Fibroblast of lung (primary cell): ENCODE measurements around the gene SORCS3. TPM values are rescaled to one million over a fixed set of nuclear protein-coding genes. Genes with fewer than 3 reads are reported as not detected.

ENCODE experiments used
- DNase-seq, 2 donors: peaks; one replicate each; pipeline versions ENCODE4 v3.0.0 to v3.0.0-alpha.2; 2010; ENCODE audit warnings: low read depth in 2 of 2
- H2AFZ ChIP-seq: 2 replicates; pipeline ENCODE4 v1.5.1; 2012; ENCODE audit warnings: low read length, control low read depth, inconsistent platforms
- H3K27ac ChIP-seq: 2 replicates; pipeline ENCODE4 v1.5.1; 2011; ENCODE audit warnings: low read length, control low read depth; ENCODE audit not compliant: insufficient read depth
- H3K27me3 ChIP-seq: 2 replicates; pipeline ENCODE4 v1.5.1; 2011; ENCODE audit warnings: mild to moderate bottlenecking, low read length; ENCODE audit not compliant: control insufficient read depth, insufficient read depth
- H3K36me3 ChIP-seq: 2 replicates; pipeline ENCODE4 v1.5.1; 2011; ENCODE audit warnings: low read length; ENCODE audit not compliant: control insufficient read depth, insufficient read depth
- H3K4me1 ChIP-seq: 2 replicates; pipeline ENCODE4 v1.5.1; 2011; ENCODE audit warnings: low read length; ENCODE audit not compliant: control insufficient read depth, insufficient read depth; ENCODE audit errors: extremely low read depth
- H3K4me2 ChIP-seq: 2 replicates; pipeline ENCODE4 v1.5.1; 2011; ENCODE audit warnings: low read length, control low read depth; ENCODE audit not compliant: insufficient read depth; ENCODE audit errors: extremely low read depth
- H3K4me3 ChIP-seq, 4 experiments: fragments of 200-600 bp in 1 of 4; sonication (generic) in 1 of 4; replicated peaks in 1 of 4; 2 replicates each; pipeline ENCODE4 v1.5.1; 2011 to 2016; ENCODE audit warnings: low read length in 4 of 4, low read depth in 3 of 4, mild to moderate bottlenecking in 3 of 4, control low read depth in 2 of 4, inconsistent platforms in 1 of 4, mixed read lengths in 1 of 4; ENCODE audit not compliant: insufficient read depth in 1 of 4; ENCODE audit errors: control extremely low read depth in 1 of 4
- H3K79me2 ChIP-seq: 2 replicates; pipeline ENCODE4 v1.5.1; 2012; ENCODE audit warnings: mild to moderate bottlenecking, low read length, inconsistent platforms; ENCODE audit not compliant: control insufficient read depth, insufficient read depth
- H3K9ac ChIP-seq: 2 replicates; pipeline ENCODE4 v1.5.1; 2011; ENCODE audit warnings: mild to moderate bottlenecking, low read length, control low read depth; ENCODE audit not compliant: insufficient read depth
- H3K9me3 ChIP-seq: 2 replicates; pipeline ENCODE4 v1.5.1; 2012; ENCODE audit warnings: low read depth, low read length; ENCODE audit not compliant: control insufficient read depth, insufficient read depth
- H4K20me1 ChIP-seq: 2 replicates; pipeline ENCODE4 v1.5.1; 2011; ENCODE audit warnings: low read length; ENCODE audit not compliant: control insufficient read depth, insufficient read depth; ENCODE audit errors: extremely low read depth
- EZH2 ChIP-seq: IDR thresholded peaks from 2 replicates; pipeline ENCODE4 v1.5.1; 2012; ENCODE audit warnings: low read length, control low read depth, mild to moderate bottlenecking; ENCODE audit errors: missing control alignments
- polyA plus RNA-seq, 2 donors: library from polyadenylated mRNA; depleted of rRNA in 1 of 2; stranded (reverse) in 1 of 2; unstranded in 1 of 2; fragments of >200 nt; gene quantifications; 2 replicates each; pipeline ENCODE4 v1.2.1, GENCODE V29; 2011 to 2012; ENCODE audit warnings: missing spikeins in 1 of 2
- total RNA-seq: library from RNA; depleted of rRNA; stranded (reverse); fragments of >200 nt; gene quantifications from 2 replicates; pipeline ENCODE4 v1.2.1, GENCODE V29; 2014
- TF ChIP-seq, protein P1 (sequence below), 2 donors: IDR thresholded peaks in 1 of 2; conservative IDR thresholded peaks in 1 of 2; 1 replicate in 1 of 2; 2 replicates in 1 of 2; pipeline ENCODE4 v1.5.1; 2011 to 2012; ENCODE audit warnings: low read length in 2 of 2, control low read depth in 1 of 2, inconsistent platforms in 1 of 2, low read depth in 1 of 2, mild to moderate bottlenecking in 1 of 2

SORCS3 gene
- total and polyA plus RNA-seq, 2 donors (not counting 1 experiment from before 2014, with no cell fraction given) = not detected

DNA sequence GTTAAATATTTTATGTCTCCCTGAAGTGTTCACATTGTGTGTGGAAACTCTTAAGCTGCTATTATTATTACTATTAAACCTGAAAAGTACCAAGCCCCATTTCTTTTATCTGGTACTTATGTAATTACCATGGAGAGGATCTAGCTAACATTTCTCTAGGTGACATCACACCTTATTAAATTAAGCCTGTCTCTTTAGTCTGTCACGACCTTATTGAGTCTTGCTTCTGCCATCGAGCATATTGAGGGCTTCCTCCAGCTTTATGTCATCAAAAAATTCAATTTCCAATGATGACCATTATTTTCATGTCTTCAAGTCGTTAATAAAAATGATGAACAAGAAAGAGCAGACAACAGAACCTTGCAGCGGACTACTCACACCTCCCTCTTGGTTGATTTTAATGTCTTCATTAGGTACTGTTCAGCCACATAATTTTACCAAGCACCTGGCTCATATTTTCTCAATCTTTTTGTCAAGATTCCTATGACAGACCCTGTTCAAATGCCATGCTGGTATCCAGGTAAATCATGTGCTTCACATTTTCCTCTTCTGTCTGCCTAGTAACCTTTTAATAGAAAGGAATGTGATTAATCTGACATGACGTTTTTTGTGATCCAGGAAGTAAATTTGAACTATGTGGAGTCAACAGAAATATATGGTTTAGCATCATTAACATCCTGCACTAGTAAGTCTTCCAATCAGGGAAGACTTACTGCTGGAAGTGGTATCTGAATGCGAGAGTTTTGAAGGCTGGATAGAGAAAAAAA lies 556.7 kb downstream of the SORCS3 start:
- no peaks in the 10 kb centered on the region for H3K79me2 ChIP-seq
- no peak overlapping the region for H3K4me2 ChIP-seq
- no peak overlapping the region for H3K4me3 ChIP-seq
- TF ChIP-seq EZH2 = no peak
- TF ChIP-seq, protein P1, sequence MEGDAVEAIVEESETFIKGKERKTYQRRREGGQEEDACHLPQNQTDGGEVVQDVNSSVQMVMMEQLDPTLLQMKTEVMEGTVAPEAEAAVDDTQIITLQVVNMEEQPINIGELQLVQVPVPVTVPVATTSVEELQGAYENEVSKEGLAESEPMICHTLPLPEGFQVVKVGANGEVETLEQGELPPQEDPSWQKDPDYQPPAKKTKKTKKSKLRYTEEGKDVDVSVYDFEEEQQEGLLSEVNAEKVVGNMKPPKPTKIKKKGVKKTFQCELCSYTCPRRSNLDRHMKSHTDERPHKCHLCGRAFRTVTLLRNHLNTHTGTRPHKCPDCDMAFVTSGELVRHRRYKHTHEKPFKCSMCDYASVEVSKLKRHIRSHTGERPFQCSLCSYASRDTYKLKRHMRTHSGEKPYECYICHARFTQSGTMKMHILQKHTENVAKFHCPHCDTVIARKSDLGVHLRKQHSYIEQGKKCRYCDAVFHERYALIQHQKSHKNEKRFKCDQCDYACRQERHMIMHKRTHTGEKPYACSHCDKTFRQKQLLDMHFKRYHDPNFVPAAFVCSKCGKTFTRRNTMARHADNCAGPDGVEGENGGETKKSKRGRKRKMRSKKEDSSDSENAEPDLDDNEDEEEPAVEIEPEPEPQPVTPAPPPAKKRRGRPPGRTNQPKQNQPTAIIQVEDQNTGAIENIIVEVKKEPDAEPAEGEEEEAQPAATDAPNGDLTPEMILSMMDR (conservative IDR thresholded peaks at IDR 0.05 in 1 of 2, IDR thresholded peaks at IDR 0.05 in 1 of 2; ENCODE audit: low read depth in 1 of 2, low read length in 2 of 2) = no peak
- H3K27ac ChIP-seq = no peak overlapping the region
- no peaks in the 10 kb centered on the region for H3K4me1 ChIP-seq
- no peaks in the 10 kb centered on the region for H4K20me1 ChIP-seq
- H3K9me3 ChIP-seq = no peaks in the 10 kb centered on the region
- H3K9ac ChIP-seq = no peak overlapping the region
- H3K36me3 ChIP-seq = no peaks in the 10 kb centered on the region
- no peaks in the 10 kb centered on the region for H3K27me3 ChIP-seq
- DNase-seq = no peak
- H2AFZ ChIP-seq = no peak overlapping the region

DNA sequence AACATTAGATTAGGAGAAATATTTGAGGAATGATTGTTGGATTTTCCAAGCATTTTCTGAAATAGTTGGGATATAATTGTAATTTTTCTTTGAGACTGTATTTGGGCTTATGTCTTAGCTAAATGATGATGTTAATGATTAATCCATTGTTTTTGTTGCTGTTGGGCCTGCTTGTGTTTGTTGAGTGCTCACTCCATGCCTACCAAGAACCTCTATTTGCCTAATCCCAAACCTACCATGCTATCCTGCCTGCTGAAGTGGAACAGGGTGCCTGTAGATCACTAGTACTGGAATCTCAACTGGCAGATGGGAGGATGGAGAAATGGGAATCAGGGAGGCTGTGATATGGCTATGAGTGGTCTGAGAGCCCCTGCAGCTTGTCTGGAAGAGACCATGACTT lies 565.5 kb downstream of the SORCS3 start:
- DNase-seq = no peak
- no peak for TF ChIP-seq EZH2
- Histone ChIP-seq H3K79me2 (no peaks in the 10 kb centered on the region), H3K4me3 (no peak overlapping the region), H3K4me1 (no peaks in the 10 kb centered on the region), H3K4me2 (no peak overlapping the region), H4K20me1 (no peaks in the 10 kb centered on the region), H3K9me3 (no peaks in the 10 kb centered on the region), H3K9ac (no peak overlapping the region), H3K36me3 (no peaks in the 10 kb centered on the region), H2AFZ (no peak overlapping the region), H3K27ac (no peak overlapping the region), H3K27me3 (no peaks in the 10 kb centered on the region)

DNA sequence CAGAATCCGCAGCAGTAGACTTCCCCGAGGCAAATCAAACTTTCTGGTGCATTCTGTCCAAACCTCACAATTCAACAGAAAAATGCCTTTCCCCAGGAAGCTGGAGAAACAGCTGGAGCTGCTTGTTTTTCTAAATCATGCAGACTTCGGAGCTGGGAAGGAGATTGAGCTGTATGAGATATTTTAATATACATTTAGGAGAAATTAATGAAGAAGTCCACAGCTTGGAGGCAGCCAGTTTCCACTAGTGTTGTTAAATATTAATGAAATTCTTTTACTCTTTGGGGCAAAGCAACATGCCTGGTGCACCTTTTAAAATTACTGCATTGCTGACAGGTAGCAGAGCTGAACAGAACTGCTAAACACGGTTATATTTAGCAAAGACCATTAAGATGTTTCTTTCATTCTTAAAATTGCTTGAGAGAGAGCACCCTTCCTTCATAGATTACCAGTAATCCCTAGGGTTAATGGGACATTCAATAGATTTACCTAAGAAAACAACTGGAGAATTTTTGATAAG lies 566.4 kb downstream of the SORCS3 start:
- H3K36me3 ChIP-seq = no peaks in the 10 kb centered on the region
- TF ChIP-seq EZH2 = no peak
- TF ChIP-seq, protein P1 (conservative IDR thresholded peaks at IDR 0.05 in 1 of 2, IDR thresholded peaks at IDR 0.05 in 1 of 2; ENCODE audit: low read depth in 1 of 2, low read length in 2 of 2) = no peak
- no peaks in the 10 kb centered on the region for H3K27me3 ChIP-seq
- no peak for DNase-seq
- H3K9ac ChIP-seq = no peak overlapping the region
- no peak overlapping the region for H3K4me3 ChIP-seq
- no peak overlapping the region for H3K4me2 ChIP-seq
- H4K20me1 ChIP-seq = no peaks in the 10 kb centered on the region
- no peaks in the 10 kb centered on the region for H3K9me3 ChIP-seq
- H2AFZ ChIP-seq = no peak overlapping the region
- H3K4me1 ChIP-seq = no peaks in the 10 kb centered on the region
- no peaks in the 10 kb centered on the region for H3K79me2 ChIP-seq
- no peak overlapping the region for H3K27ac ChIP-seq
